Gastrocnemius medialis (tissue), 4 donors: ENCODE data around the gene EVC.

Source experiments
- POLR2A ChIP-seq, 2 donors: fragments of 450-650 bp; IDR thresholded peaks; one replicate each; pipeline ENCODE4 v1.6.1; 2017; ENCODE audit warnings: antibody characterized with exemption in 2 of 2, mild to moderate bottlenecking in 2 of 2, moderate library complexity in 2 of 2
- TF ChIP-seq, protein P1 (sequence below), 5 experiments: fragments of 450-650 bp in 3 of 5; fragments of 200-600 bp in 2 of 5; sonication (generic) in 2 of 5; IDR thresholded peaks in 4 of 5; conservative IDR thresholded peaks in 1 of 5; 1 replicate in 4 of 5; 2 replicates in 1 of 5; pipeline ENCODE4 v1.5.1; 2016 to 2019; ENCODE audit warnings: antibody characterized with exemption in 5 of 5, mild to moderate bottlenecking in 3 of 5, moderate library complexity in 3 of 5

DNA sequence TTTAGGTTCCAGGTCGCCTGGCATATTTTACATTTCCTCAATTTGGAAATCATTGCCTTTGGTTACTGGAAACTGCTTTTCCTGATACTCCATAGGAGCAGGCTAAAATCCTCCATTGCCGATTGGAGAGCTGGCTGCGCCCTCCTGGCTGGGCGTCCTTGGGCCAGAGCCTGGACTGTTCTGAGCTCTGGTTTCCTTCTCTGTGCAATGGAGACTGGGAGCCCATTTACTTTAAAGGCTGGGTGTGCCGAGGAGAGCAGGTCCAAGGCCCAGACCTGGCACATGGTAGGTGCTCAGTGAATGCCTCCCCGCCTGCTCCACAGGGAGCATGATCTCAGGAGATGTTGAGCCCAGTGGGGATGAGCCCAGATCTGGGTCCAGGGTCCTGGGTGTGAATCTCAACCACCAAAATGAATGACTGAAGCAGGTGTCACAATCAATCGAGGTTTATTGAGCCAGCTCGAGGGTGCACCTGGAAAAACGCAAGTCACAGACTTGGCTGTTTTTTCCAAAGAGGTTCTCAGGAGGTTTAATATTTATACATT, 50.0 kb downstream of the EVC start:
- TF ChIP-seq, protein P1, sequence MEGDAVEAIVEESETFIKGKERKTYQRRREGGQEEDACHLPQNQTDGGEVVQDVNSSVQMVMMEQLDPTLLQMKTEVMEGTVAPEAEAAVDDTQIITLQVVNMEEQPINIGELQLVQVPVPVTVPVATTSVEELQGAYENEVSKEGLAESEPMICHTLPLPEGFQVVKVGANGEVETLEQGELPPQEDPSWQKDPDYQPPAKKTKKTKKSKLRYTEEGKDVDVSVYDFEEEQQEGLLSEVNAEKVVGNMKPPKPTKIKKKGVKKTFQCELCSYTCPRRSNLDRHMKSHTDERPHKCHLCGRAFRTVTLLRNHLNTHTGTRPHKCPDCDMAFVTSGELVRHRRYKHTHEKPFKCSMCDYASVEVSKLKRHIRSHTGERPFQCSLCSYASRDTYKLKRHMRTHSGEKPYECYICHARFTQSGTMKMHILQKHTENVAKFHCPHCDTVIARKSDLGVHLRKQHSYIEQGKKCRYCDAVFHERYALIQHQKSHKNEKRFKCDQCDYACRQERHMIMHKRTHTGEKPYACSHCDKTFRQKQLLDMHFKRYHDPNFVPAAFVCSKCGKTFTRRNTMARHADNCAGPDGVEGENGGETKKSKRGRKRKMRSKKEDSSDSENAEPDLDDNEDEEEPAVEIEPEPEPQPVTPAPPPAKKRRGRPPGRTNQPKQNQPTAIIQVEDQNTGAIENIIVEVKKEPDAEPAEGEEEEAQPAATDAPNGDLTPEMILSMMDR (IDR thresholded peaks at IDR 0.05 in 4 of 5, conservative IDR thresholded peaks at IDR 0.05 in 1 of 5): no peak
- no peak for TF ChIP-seq POLR2A (IDR thresholded peaks at IDR 0.05)
